Activated CD4-positive, alpha-beta T cell treated with anti-CD3 and anti-CD28 coated beads for 1 hour (primary cell): ENCODE measurements around the gene NSUN7.
"Not testable (repeated sequence)": the region's sequence is repeated elsewhere in the genome, so short reads cannot be mapped to it uniquely, and the experiment has no call there.

Source experiments
- DNase-seq: peaks from one replicate; pipeline ENCODE4 v3.0.0-alpha.2; 2020

NSUN7 gene

GRCh38 chr4:40739347-40739746 is 10.4 kb upstream of the NSUN7 start:
- DNase-seq = no peak

- DNase-seq = no peak
These were observed 5.5 kb upstream of the NSUN7 start for GRCh38 chr4:40744218-40744617.

- DNase-seq = no peak
These were observed 4.3 kb upstream of the NSUN7 start for GRCh38 chr4:40745285-40745984.

- DNase-seq = no peak
These were observed 2.4 kb upstream of the NSUN7 start for GRCh38 chr4:40747207-40747835.

GRCh38 chr4:40750461-40751258 is 905 bp downstream of the NSUN7 start:
- DNase-seq = no peak

- no peak for DNase-seq
These were observed 5.9 kb downstream of the NSUN7 start for GRCh38 chr4:40755616-40756015.

GRCh38 chr4:40763228-40763716 is 13.5 kb downstream of the NSUN7 start:
- DNase-seq = no peak

GRCh38 chr4:40769266-40769665 is 19.5 kb downstream of the NSUN7 start:
- no peak for DNase-seq

GRCh38 chr4:40778090-40778489 is 28.3 kb downstream of the NSUN7 start:
- no peak for DNase-seq

GRCh38 chr4:40782876-40783275 is 33.1 kb downstream of the NSUN7 start:
- no peak for DNase-seq

- DNase-seq = no peak
These were observed 36.0 kb downstream of the NSUN7 start for GRCh38 chr4:40785727-40786126.

- no peak for DNase-seq
These were observed 38.6 kb downstream of the NSUN7 start for GRCh38 chr4:40788331-40788730.

- DNase-seq = no peak
These were observed 39.3 kb downstream of the NSUN7 start for GRCh38 chr4:40789031-40789430.

- no peak for DNase-seq
These were observed 40.0 kb downstream of the NSUN7 start for GRCh38 chr4:40789771-40790170.

GRCh38 chr4:40800064-40800463 is 50.3 kb downstream of the NSUN7 start:
- no peak for DNase-seq

GRCh38 chr4:40804598-40804997 is 54.8 kb downstream of the NSUN7 start:
- DNase-seq = no peak

GRCh38 chr4:40808926-40809457 is 59.2 kb downstream of the NSUN7 start:
- no peak for DNase-seq

GRCh38 chr4:40811956-40812355 is 62.2 kb downstream of the NSUN7 start:
- DNase-seq = no peak

- no peak for DNase-seq
These were observed 62.6 kb downstream of the NSUN7 start for GRCh38 chr4:40812386-40812785.

GRCh38 chr4:40812856-40813255 is 63.1 kb downstream of the NSUN7 start:
- no peak for DNase-seq

- not testable (repeated sequence) for DNase-seq
These were observed 67.4 kb downstream of the NSUN7 start for GRCh38 chr4:40817157-40817556.

- no peak for DNase-seq
These were observed 70.3 kb downstream of the NSUN7 start for GRCh38 chr4:40820101-40820500.

GRCh38 chr4:40822420-40823166 is 72.8 kb downstream of the NSUN7 start:
- DNase-seq = no peak
